ENCODE results near the gene LRRC1. TPM values are rescaled to one million over a fixed set of nuclear protein-coding genes. Genes with fewer than 3 reads are reported as not detected.

The LRRC1 gene
- total RNA-seq, 1 donor from 2014 or later, result 2.6 TPM

DNA sequence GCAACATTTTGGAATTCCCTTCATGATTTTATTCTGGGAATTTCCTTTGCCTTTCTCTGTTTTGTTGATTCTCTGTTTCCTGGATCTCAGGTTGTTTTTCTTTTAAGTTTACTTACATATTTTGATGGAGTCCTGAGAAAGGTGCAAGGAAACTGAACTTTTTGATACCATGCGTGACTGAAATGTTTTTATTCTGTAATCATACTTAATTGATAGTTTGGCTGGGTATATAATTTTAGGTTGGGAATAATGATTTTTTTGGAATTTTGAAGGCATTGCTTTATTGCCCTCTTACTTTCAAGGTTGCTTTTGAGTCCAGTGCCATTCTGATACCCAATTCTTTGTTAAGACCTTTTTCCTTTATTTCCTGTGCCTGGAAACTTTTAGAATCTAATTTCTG lies 45.2 kb downstream of the LRRC1 start:
- H3K4me3 Mint-ChIP-seq (ENCODE audit: unreplicated experiment), result no peak overlapping the region
- H3K36me3 Mint-ChIP-seq (ENCODE audit: unreplicated experiment), result no peaks in the 10 kb centered on the region
- no peak overlapping the region for H3K27ac Mint-ChIP-seq (ENCODE audit: unreplicated experiment)
- TF ChIP-seq, protein P1, sequence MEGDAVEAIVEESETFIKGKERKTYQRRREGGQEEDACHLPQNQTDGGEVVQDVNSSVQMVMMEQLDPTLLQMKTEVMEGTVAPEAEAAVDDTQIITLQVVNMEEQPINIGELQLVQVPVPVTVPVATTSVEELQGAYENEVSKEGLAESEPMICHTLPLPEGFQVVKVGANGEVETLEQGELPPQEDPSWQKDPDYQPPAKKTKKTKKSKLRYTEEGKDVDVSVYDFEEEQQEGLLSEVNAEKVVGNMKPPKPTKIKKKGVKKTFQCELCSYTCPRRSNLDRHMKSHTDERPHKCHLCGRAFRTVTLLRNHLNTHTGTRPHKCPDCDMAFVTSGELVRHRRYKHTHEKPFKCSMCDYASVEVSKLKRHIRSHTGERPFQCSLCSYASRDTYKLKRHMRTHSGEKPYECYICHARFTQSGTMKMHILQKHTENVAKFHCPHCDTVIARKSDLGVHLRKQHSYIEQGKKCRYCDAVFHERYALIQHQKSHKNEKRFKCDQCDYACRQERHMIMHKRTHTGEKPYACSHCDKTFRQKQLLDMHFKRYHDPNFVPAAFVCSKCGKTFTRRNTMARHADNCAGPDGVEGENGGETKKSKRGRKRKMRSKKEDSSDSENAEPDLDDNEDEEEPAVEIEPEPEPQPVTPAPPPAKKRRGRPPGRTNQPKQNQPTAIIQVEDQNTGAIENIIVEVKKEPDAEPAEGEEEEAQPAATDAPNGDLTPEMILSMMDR (IDR thresholded peaks at IDR 0.05; ENCODE audit: partially characterized antibody, unreplicated experiment), result no peak
- no peaks in the 10 kb centered on the region for H3K9me3 Mint-ChIP-seq (ENCODE audit: unreplicated experiment)
- no peak for DNase-seq
- peaks cover 2% of the 10 kb centered on the region for H3K27me3 Mint-ChIP-seq (ENCODE audit: unreplicated experiment)
- H3K4me1 Mint-ChIP-seq (ENCODE audit: low read depth, unreplicated experiment), result peaks cover 8% of the 10 kb centered on the region

DNA sequence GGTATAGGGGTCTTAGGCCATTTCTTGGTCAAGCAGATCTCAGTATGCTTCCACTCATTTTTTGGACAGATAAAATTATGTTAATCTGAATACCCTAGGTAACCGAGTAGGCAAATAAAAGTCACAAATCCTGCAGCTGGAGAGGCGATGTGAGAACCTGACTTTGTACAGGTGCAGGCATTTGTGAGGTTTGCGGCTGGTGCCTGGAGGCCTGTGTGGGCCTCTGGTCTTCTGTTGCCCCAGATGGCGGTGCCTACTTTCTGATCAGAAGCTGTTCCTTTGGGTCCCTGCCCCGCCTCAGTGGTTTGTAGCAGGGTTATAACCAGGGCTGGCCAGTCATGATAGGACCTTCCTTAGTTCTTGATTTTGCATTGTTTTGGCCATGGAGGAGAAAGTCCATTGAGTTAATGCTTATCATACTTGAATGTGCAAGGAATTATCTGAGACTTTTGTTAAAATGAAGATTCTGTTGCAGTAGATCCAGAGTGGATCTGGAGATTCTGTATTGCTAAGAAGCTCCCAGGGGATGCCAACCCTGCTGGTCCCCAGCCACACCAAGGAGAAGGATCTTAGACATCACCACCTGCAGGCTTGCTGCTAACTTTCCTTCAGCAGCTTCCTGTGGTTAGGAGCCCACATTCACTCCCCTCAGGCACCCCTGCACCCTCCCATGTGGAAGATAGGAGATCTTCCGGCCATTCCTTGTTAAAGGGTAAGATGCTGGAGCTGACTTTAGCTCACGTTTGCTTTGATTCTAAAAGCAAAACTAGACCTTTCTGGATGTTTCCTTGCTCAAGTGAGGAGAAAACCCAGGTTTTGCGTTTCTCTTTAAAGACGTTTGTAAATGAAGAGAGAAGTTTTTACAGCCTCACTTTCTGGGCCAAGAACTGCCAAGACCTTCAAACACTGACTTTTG lies 50.7 kb downstream of the LRRC1 start:
- Mint-ChIP-seq H3K4me1 (ENCODE audit: low read depth, unreplicated experiment) (no peaks in the 10 kb centered on the region), H3K27me3 (ENCODE audit: unreplicated experiment) (no peaks in the 10 kb centered on the region), H3K4me3 (ENCODE audit: unreplicated experiment) (no peak overlapping the region), H3K9me3 (ENCODE audit: unreplicated experiment) (no peaks in the 10 kb centered on the region), H3K27ac (ENCODE audit: unreplicated experiment) (no peak overlapping the region), H3K36me3 (ENCODE audit: unreplicated experiment) (no peaks in the 10 kb centered on the region)
- DNase-seq, result no peak
- TF ChIP-seq, protein P1 (IDR thresholded peaks at IDR 0.05; ENCODE audit: partially characterized antibody, unreplicated experiment), result no peak

DNA sequence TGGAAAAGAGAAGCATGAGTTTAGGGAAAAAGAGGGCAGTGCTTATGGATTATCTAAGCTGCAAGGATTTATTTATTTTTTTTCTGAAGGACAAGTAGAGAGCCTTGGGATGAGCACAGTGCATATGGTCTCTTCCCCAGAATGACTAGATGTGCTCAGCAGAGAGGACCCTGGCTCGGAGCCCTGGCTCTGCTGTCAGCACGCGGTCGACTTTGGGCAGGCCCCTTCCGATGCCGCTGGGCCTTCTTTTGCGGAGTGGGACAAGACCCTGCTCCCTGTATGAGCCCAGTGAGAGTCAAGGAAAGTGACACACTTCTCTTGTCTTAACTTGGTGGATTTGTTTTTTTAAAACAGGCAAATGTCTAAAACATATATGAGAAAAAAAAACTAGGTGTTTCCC lies 51.4 kb downstream of the LRRC1 start:
- DNase-seq, result no peak
- TF ChIP-seq, protein P1 (IDR thresholded peaks at IDR 0.05; ENCODE audit: partially characterized antibody, unreplicated experiment), result no peak
- Mint-ChIP-seq H3K27me3 (ENCODE audit: unreplicated experiment) (no peaks in the 10 kb centered on the region), H3K27ac (ENCODE audit: unreplicated experiment) (no peak overlapping the region), H3K4me3 (ENCODE audit: unreplicated experiment) (no peak overlapping the region), H3K9me3 (ENCODE audit: unreplicated experiment) (no peaks in the 10 kb centered on the region), H3K36me3 (ENCODE audit: unreplicated experiment) (no peaks in the 10 kb centered on the region), H3K4me1 (ENCODE audit: low read depth, unreplicated experiment) (no peaks in the 10 kb centered on the region)

DNA sequence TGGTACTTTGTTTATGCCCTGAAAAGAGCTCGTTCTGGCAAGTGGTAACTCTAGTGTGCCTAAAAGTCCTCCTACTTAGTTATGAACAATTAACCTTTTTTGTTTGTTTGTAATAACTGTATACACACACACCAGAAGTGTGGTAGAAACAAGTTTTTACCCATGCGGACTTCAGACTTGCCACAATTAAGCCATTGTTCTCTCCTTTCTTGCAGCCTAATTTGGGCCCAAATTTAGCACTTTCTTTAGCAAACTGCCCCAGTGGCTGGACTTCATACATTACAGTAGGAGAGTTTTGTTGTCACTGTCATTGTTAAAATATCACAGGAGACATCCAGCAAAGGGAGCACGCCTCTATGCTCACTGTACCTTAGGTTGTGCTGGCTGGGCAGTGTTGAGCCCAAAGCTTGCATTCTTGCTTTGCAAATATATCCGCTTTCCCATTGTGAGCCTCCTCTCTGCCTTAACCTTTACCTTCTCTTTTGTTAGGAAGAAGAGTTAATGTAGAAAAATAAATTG lies 53.0 kb downstream of the LRRC1 start:
- TF ChIP-seq, protein P1 (IDR thresholded peaks at IDR 0.05; ENCODE audit: partially characterized antibody, unreplicated experiment), result no peak
- Mint-ChIP-seq H3K4me3 (ENCODE audit: unreplicated experiment) (no peak overlapping the region), H3K4me1 (ENCODE audit: low read depth, unreplicated experiment) (no peaks in the 10 kb centered on the region), H3K27me3 (ENCODE audit: unreplicated experiment) (no peaks in the 10 kb centered on the region), H3K36me3 (ENCODE audit: unreplicated experiment) (peaks cover 4% of the 10 kb centered on the region), H3K9me3 (ENCODE audit: unreplicated experiment) (no peaks in the 10 kb centered on the region), H3K27ac (ENCODE audit: unreplicated experiment) (no peak overlapping the region)
- DNase-seq, result no peak

DNA sequence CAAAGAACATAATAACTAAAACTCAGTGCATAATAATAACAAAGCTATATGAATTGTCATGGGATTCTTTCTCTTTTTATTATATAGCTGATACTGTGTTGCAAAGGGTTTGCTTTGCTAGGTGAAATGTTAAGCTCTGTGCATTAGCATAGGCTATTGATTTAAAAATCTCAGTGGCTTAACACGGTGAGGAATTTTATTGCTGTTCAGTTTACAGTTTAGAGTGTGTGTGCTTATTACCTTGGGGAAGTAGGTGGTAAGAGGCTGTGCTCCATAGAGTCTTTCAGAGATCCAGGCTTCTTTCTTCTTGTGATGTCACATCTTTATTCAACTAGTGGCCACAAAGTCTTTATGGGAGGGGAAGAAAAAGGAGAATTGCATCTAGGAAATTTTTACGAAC lies 55.7 kb downstream of the LRRC1 start:
- no peak overlapping the region for H3K4me3 Mint-ChIP-seq (ENCODE audit: unreplicated experiment)
- H3K36me3 Mint-ChIP-seq (ENCODE audit: unreplicated experiment), result peaks cover 4% of the 10 kb centered on the region
- H3K27me3 Mint-ChIP-seq (ENCODE audit: unreplicated experiment), result no peaks in the 10 kb centered on the region
- H3K27ac Mint-ChIP-seq (ENCODE audit: unreplicated experiment), result no peak overlapping the region
- H3K4me1 Mint-ChIP-seq (ENCODE audit: low read depth, unreplicated experiment), result no peaks in the 10 kb centered on the region
- DNase-seq, result no peak
- H3K9me3 Mint-ChIP-seq (ENCODE audit: unreplicated experiment), result no peaks in the 10 kb centered on the region
- TF ChIP-seq, protein P1 (IDR thresholded peaks at IDR 0.05; ENCODE audit: partially characterized antibody, unreplicated experiment), result no peak

Measured in glutamatergic neuron (in vitro differentiated cells).